MCF 10A (cell line): ENCODE measurements around the gene CTBP1. TPM values are rescaled to one million over a fixed set of nuclear protein-coding genes. Genes with fewer than 3 reads are reported as not detected.

ENCODE experiments used
- BruUV-seq: library from RNA; stranded (reverse); fragments of 400-500 nt; replicated peaks from 2 replicates; lab custom pipeline; 2021; lab: Mats Ljungman, UMichigan
- CTCF ChIA-PET: fragments of 300-600 bp; sonication (Branson Sonifier 250); formaldehyde crosslinking; extraction: SDS; loops from one replicate; lab custom pipeline; 2021; ENCODE audit warnings: antibody characterized with exemption, inconsistent platforms; lab: Yijun Ruan, JAX
- POLR2A ChIA-PET: fragments of 300-600, 350-650 bp; sonication (Branson Sonifier 250); formaldehyde crosslinking; extraction: SDS; loops from one replicate; lab custom pipeline; 2020; ENCODE audit warnings: antibody characterized with exemption, inconsistent platforms; lab: Yijun Ruan, JAX
- DNase-seq: peaks from one replicate; pipeline ENCODE4 v3.0.0-alpha.2; 2018; ENCODE audit not compliant: unreplicated experiment
- H3K27ac Mint-ChIP-seq: one replicate; pipeline ENCODE4 v1.8.0; 2022; ENCODE audit warnings: mild to moderate bottlenecking, low read depth, mixed read lengths; ENCODE audit not compliant: unreplicated experiment
- H3K27me3 Mint-ChIP-seq: one replicate; pipeline ENCODE4 v1.8.0; 2022; ENCODE audit warnings: mixed read lengths; ENCODE audit not compliant: insufficient read depth, unreplicated experiment
- H3K36me3 Mint-ChIP-seq: one replicate; pipeline ENCODE4 v1.8.0; 2022; ENCODE audit warnings: mild to moderate bottlenecking, moderate library complexity, mixed read lengths; ENCODE audit not compliant: insufficient read depth, unreplicated experiment
- H3K4me1 Mint-ChIP-seq: one replicate; pipeline ENCODE4 v1.8.0; 2022; ENCODE audit warnings: mixed read lengths; ENCODE audit not compliant: insufficient read depth, unreplicated experiment
- H3K4me3 Mint-ChIP-seq: one replicate; pipeline ENCODE4 v1.8.0; 2022; ENCODE audit warnings: mild to moderate bottlenecking, moderate library complexity, mixed read lengths; ENCODE audit not compliant: unreplicated experiment
- H3K9me3 Mint-ChIP-seq: one replicate; pipeline ENCODE4 v1.8.0; 2022; ENCODE audit warnings: mixed read lengths; ENCODE audit not compliant: unreplicated experiment
- intact Hi-C: fragments of 100-400 bp; cut with micrococcal nuclease; formaldehyde crosslinking; loops from 2 replicates; pipeline ENCODE4 v1.14.1; 2022
- total RNA-seq: library from RNA; stranded (reverse); gene quantifications from 2 replicates; pipeline ENCODE4 v1.2.3, GENCODE V29; 2022
- TF ChIP-seq, protein P1 (sequence below): fragments of 200-600 bp; IDR thresholded peaks from one replicate; pipeline ENCODE4 v1.8.0; 2022; ENCODE audit warnings: antibody characterized with exemption, mild to moderate bottlenecking; ENCODE audit not compliant: unreplicated experiment

The CTBP1 gene
- total RNA-seq, 1 experiment from 2014 or later: 152 TPM

DNA sequence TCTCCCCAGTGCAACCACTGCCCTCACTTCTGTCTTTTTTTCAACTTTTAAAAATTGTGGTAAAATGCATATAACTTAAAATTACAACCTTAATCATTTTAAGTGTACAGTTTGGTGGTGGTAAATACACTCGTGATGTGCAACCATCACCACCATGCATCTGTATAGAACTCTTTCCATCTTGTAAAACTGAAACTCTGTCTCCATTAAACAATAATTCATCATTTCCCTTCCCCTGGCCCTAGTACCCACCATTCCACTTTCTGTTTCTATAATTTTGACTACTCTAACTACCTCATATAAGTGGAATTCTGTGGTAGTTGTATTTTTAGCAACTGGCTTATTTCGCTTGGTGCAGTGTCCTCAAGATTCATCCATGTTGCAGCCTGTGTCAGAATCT is 6.8 kb upstream of the CTBP1 start:
- Mint-ChIP-seq H3K9me3 (peaks cover 39% of the 10 kb centered on the region), H3K27me3 (no peaks in the 10 kb centered on the region), H3K4me1 (peaks cover 8% of the 10 kb centered on the region), H3K36me3 (peaks cover 12% of the 10 kb centered on the region), H3K27ac (no peak overlapping the region), H3K4me3 (no peak overlapping the region)
- CTCF ChIA-PET: no interaction called here
- DNase-seq: no peak
- POLR2A ChIA-PET: interaction anchor here (1.0 to 2.5 kb wide), 2 partner anchors 22 to 91 kb away, joined by 3 to 10 read pairs; partner anchors contain the start of gene UVSSA
- TF ChIP-seq, protein P1, sequence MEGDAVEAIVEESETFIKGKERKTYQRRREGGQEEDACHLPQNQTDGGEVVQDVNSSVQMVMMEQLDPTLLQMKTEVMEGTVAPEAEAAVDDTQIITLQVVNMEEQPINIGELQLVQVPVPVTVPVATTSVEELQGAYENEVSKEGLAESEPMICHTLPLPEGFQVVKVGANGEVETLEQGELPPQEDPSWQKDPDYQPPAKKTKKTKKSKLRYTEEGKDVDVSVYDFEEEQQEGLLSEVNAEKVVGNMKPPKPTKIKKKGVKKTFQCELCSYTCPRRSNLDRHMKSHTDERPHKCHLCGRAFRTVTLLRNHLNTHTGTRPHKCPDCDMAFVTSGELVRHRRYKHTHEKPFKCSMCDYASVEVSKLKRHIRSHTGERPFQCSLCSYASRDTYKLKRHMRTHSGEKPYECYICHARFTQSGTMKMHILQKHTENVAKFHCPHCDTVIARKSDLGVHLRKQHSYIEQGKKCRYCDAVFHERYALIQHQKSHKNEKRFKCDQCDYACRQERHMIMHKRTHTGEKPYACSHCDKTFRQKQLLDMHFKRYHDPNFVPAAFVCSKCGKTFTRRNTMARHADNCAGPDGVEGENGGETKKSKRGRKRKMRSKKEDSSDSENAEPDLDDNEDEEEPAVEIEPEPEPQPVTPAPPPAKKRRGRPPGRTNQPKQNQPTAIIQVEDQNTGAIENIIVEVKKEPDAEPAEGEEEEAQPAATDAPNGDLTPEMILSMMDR: no peak
- intact Hi-C loops: no loop called here
- no TSS peak for BruUV-seq

DNA sequence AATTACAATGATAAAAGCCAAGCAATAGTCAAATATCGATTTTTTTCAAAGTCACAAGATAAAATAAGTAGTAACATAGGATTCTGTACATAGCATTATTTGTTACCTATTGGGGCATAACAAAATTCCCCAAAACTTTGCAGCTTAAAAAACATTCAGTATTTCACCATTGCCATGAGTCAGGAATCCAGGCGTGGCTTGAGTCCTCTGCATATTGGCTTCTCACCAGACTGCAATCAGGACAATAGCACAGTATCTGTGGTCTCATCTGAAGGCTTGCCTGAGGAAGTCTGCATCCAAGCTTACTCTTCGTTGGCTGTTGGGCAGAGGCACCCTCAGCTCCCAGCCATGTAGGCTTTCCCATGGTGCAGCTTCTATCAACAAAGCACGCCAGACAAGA is 6.2 kb upstream of the CTBP1 start:
- H3K27me3 Mint-ChIP-seq: no peaks in the 10 kb centered on the region
- H3K27ac Mint-ChIP-seq: no peak overlapping the region
- TF ChIP-seq, protein P1: no peak
- CTCF ChIA-PET: interaction anchor here (1.6 kb wide), 1 partner anchor 13 kb away, joined by 7 read pairs; no protein-coding TSS in a partner anchor
- peaks cover 18% of the 10 kb centered on the region for H3K36me3 Mint-ChIP-seq
- peaks cover 39% of the 10 kb centered on the region for H3K9me3 Mint-ChIP-seq
- POLR2A ChIA-PET: interaction anchor here (1.0 to 2.5 kb wide), 4 partner anchors 23 to 93 kb away, joined by 3 to 10 read pairs (median 4); partner anchors contain the start of genes MAEA and UVSSA
- intact Hi-C loops: no loop called here
- peaks cover 8% of the 10 kb centered on the region for H3K4me1 Mint-ChIP-seq
- H3K4me3 Mint-ChIP-seq: no peak overlapping the region
- no TSS peak for BruUV-seq
- DNase-seq: peak; percentile 38

DNA sequence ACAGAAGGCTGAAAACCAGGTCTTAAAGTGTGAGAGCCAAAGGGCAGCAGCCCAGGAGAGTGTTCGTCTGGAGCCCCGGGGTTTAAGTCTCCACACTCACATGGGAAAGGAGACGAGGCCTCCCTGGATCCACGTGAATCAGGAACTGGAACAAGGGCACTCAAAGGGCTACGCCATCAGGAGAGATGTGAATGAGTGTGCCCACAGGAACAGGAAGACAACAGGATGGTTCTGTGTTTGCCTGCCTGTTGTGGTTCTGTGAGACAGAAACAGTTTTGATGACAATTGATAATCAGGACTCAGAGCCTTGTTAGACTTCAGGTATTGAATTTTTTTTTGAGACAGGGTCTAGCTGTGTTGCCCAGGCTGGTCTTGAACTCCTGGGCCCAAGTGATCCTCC is 4.9 kb upstream of the CTBP1 start:
- TF ChIP-seq, protein P1: no peak
- BruUV-seq: no TSS peak
- no peak overlapping the region for H3K4me3 Mint-ChIP-seq
- H3K9me3 Mint-ChIP-seq: peaks cover 39% of the 10 kb centered on the region
- ChIA-PET POLR2A (interaction anchor here (1.3 to 2.5 kb wide), 2 partner anchors 36 to 93 kb away, joined by 4 to 10 read pairs; partner anchors contain the start of genes MAEA and UVSSA), CTCF (interaction anchor here (0.6 to 1.6 kb wide), 3 partner anchors 10 to 97 kb away, joined by 3 to 7 read pairs (median 3); no protein-coding TSS in a partner anchor)
- no peaks in the 10 kb centered on the region for H3K27me3 Mint-ChIP-seq
- intact Hi-C loops: no loop called here
- DNase-seq: no peak
- H3K36me3 Mint-ChIP-seq: peaks cover 20% of the 10 kb centered on the region
- peaks cover 8% of the 10 kb centered on the region for H3K4me1 Mint-ChIP-seq
- H3K27ac Mint-ChIP-seq: no peak overlapping the region

DNA sequence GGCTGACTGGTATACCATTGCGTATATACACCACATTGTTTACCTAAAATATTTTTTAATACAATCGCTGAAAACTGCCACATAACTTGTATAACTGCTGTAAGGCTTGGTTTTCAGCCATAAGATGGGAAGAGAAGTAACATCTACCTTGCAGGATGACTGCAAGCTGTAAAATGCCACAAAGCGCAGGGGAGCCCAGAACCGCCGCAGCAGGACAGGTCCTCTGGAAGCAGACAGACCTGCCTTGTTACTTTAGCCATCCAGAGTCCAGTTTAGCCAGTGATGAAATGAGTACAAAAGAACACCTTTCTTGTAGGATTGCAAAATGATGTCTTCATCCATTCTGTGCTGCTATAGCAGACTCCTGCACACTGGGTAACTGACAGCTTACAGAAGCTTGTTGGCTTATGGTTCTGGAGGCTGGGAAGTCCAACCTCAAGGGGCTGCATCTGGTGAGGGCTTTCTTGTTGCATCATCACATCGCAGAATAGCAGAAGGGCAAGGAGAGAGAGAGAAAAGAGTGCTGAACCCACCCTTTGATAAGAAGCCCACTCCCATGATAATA is 4.1 kb upstream of the CTBP1 start:
- no peak overlapping the region for H3K4me3 Mint-ChIP-seq
- DNase-seq: no peak
- peaks cover 20% of the 10 kb centered on the region for H3K36me3 Mint-ChIP-seq
- ChIA-PET CTCF (interaction anchor here (0.5 to 0.7 kb wide), 3 partner anchors 9 to 456 kb away, joined by 3 read pairs; no protein-coding TSS in a partner anchor), POLR2A (interaction anchor here (0.6 to 2.5 kb wide), 2 partner anchors 94 to 460 kb away, joined by 4 to 10 read pairs; partner anchors contain the start of gene UVSSA)
- H3K27me3 Mint-ChIP-seq: no peaks in the 10 kb centered on the region
- BruUV-seq: no TSS peak
- H3K9me3 Mint-ChIP-seq: peaks cover 35% of the 10 kb centered on the region
- intact Hi-C loops: no loop called here
- TF ChIP-seq, protein P1: no peak
- peaks cover 8% of the 10 kb centered on the region for H3K4me1 Mint-ChIP-seq
- H3K27ac Mint-ChIP-seq: no peak overlapping the region
